ENCODE data around the gene JUN.

Gene JUN

GRCh38 chr1:58741678-58742553 is 41.9 kb downstream of the JUN start:
- TF ChIP-seq, protein P1, sequence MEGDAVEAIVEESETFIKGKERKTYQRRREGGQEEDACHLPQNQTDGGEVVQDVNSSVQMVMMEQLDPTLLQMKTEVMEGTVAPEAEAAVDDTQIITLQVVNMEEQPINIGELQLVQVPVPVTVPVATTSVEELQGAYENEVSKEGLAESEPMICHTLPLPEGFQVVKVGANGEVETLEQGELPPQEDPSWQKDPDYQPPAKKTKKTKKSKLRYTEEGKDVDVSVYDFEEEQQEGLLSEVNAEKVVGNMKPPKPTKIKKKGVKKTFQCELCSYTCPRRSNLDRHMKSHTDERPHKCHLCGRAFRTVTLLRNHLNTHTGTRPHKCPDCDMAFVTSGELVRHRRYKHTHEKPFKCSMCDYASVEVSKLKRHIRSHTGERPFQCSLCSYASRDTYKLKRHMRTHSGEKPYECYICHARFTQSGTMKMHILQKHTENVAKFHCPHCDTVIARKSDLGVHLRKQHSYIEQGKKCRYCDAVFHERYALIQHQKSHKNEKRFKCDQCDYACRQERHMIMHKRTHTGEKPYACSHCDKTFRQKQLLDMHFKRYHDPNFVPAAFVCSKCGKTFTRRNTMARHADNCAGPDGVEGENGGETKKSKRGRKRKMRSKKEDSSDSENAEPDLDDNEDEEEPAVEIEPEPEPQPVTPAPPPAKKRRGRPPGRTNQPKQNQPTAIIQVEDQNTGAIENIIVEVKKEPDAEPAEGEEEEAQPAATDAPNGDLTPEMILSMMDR (IDR thresholded peaks at IDR 0.05; ENCODE audit: insufficient read depth, low read length, poor library complexity, severe bottlenecking) = no peak
- DNase-seq (ENCODE audit: extremely low read depth, insufficient read length) = no peak

GRCh38 chr1:58739856-58740466 is 43.9 kb downstream of the JUN start:
- H3K27me3 ChIP-seq (replicated peaks; ENCODE audit: control insufficient read depth, insufficient read depth, low read length) = no peaks in the 10 kb centered on the region
- no peaks in the 10 kb centered on the region for H3K36me3 ChIP-seq (ENCODE audit: control insufficient read depth, insufficient read depth, low read length)
- DNase-seq (ENCODE audit: extremely low read depth, insufficient read length) = no peak
- TF ChIP-seq, protein P1 (IDR thresholded peaks at IDR 0.05; ENCODE audit: insufficient read depth, low read length, poor library complexity, severe bottlenecking) = peak; percentile 54
- H3K4me3 ChIP-seq (replicated peaks; ENCODE audit: low read depth, low read length) = no peak overlapping the region

More at GRCh38 chr1:58741678-58742553, 41.9 kb downstream of the JUN start:
- Histone ChIP-seq H3K27me3 (replicated peaks; ENCODE audit: control insufficient read depth, insufficient read depth, low read length) (no peaks in the 10 kb centered on the region), H3K4me3 (replicated peaks; ENCODE audit: low read depth, low read length) (no peak overlapping the region), H3K36me3 (ENCODE audit: control insufficient read depth, insufficient read depth, low read length) (no peaks in the 10 kb centered on the region)

DNA sequence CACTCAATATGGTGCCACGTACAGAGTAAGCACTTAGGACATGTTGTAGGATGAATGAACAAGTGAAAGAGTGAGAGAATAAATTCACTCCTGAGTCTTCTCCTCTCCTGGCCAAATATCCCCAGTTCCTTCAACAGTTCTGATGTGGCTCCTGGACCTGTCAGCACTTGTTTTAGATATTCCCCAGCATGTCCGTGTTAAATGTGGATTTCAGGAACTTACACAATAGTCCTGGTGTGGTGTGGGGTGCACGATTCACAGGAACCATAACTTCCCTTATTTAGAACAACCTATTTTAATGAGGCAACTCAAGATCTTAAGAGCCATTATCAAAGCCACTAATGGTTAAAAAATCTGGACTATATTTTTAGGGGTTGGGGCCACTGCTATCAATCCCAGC is 45.0 kb downstream of the JUN start:
- DNase-seq (ENCODE audit: extremely low read depth, insufficient read length) = no peak
- TF ChIP-seq, protein P1 (IDR thresholded peaks at IDR 0.05; ENCODE audit: insufficient read depth, low read length, poor library complexity, severe bottlenecking) = no peak
- Histone ChIP-seq H3K4me3 (replicated peaks; ENCODE audit: low read depth, low read length) (no peak overlapping the region), H3K36me3 (ENCODE audit: control insufficient read depth, insufficient read depth, low read length) (no peaks in the 10 kb centered on the region), H3K27me3 (replicated peaks; ENCODE audit: control insufficient read depth, insufficient read depth, low read length) (no peaks in the 10 kb centered on the region)

- DNase-seq (ENCODE audit: extremely low read depth, insufficient read length) = no peak
- TF ChIP-seq, protein P1 (IDR thresholded peaks at IDR 0.05; ENCODE audit: insufficient read depth, low read length, poor library complexity, severe bottlenecking) = no peak
- Histone ChIP-seq H3K36me3 (ENCODE audit: control insufficient read depth, insufficient read depth, low read length) (no peaks in the 10 kb centered on the region), H3K27me3 (replicated peaks; ENCODE audit: control insufficient read depth, insufficient read depth, low read length) (no peaks in the 10 kb centered on the region), H3K4me3 (replicated peaks; ENCODE audit: low read depth, low read length) (no peak overlapping the region)
Observed at GRCh38 chr1:58735586-58735985, 48.3 kb downstream of the JUN start.

GRCh38 chr1:58734630-58735029 is 49.2 kb downstream of the JUN start:
- no peaks in the 10 kb centered on the region for H3K27me3 ChIP-seq (replicated peaks; ENCODE audit: control insufficient read depth, insufficient read depth, low read length)
- TF ChIP-seq, protein P1 (IDR thresholded peaks at IDR 0.05; ENCODE audit: insufficient read depth, low read length, poor library complexity, severe bottlenecking) = no peak
- no peaks in the 10 kb centered on the region for H3K36me3 ChIP-seq (ENCODE audit: control insufficient read depth, insufficient read depth, low read length)
- no peak for DNase-seq (ENCODE audit: extremely low read depth, insufficient read length)
- no peak overlapping the region for H3K4me3 ChIP-seq (replicated peaks; ENCODE audit: low read depth, low read length)

Measured in GM06990 (cell line).